IPS DF 6.9 (cell line): ENCODE results near the gene HIC2.
"Not testable (repeated sequence)": the region's sequence is repeated elsewhere in the genome, so short reads cannot be mapped to it uniquely, and the experiment has no call there.

Experiments
- DNase-seq: peaks from one replicate; pipeline ENCODE4 v3.0.0-alpha.2; 2013; ENCODE audit warnings: low read depth, low spot score
- H3K27ac ChIP-seq: one replicate; pipeline ENCODE4 v1.5.1; 2013; ENCODE audit warnings: low read length, control low read depth
- H3K27me3 ChIP-seq: 2 replicates; pipeline ENCODE4 v1.6.1; 2013; ENCODE audit warnings: mild to moderate bottlenecking, low read length; ENCODE audit not compliant: control insufficient read depth, insufficient read depth
- H3K36me3 ChIP-seq: 2 replicates; pipeline ENCODE4 v1.6.1; 2013; ENCODE audit warnings: low read length; ENCODE audit not compliant: control insufficient read depth, insufficient read depth
- H3K4me1 ChIP-seq: 2 replicates; pipeline ENCODE4 v1.6.1; 2013; ENCODE audit warnings: low read length; ENCODE audit not compliant: control insufficient read depth, insufficient read depth
- H3K4me3 ChIP-seq: 2 replicates; pipeline ENCODE4 v1.5.1; 2013; ENCODE audit warnings: mild to moderate bottlenecking, low read length
- H3K9me3 ChIP-seq: 2 replicates; pipeline ENCODE4 v1.6.1; 2013; ENCODE audit warnings: low read length, inconsistent platforms; ENCODE audit not compliant: control insufficient read depth, insufficient read depth
- WGBS: extraction: QIAGEN DNeasy Blood & Tissue Kit; methylation state at CpG from one replicate; pipeline ENCODE4 v1.1.7; 2013; ENCODE audit warnings: mixed read lengths, missing lambda C conversion rate; ENCODE audit not compliant: insufficient read length, insufficient coverage; 5-methylcytosine and 5-hydroxymethylcytosine counted together

Gene HIC2, protein sequence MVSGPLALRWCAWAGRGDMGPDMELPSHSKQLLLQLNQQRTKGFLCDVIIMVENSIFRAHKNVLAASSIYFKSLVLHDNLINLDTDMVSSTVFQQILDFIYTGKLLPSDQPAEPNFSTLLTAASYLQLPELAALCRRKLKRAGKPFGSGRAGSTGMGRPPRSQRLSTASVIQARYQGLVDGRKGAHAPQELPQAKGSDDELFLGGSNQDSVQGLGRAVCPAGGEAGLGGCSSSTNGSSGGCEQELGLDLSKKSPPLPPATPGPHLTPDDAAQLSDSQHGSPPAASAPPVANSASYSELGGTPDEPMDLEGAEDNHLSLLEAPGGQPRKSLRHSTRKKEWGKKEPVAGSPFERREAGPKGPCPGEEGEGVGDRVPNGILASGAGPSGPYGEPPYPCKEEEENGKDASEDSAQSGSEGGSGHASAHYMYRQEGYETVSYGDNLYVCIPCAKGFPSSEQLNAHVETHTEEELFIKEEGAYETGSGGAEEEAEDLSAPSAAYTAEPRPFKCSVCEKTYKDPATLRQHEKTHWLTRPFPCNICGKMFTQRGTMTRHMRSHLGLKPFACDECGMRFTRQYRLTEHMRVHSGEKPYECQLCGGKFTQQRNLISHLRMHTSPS

DNA sequence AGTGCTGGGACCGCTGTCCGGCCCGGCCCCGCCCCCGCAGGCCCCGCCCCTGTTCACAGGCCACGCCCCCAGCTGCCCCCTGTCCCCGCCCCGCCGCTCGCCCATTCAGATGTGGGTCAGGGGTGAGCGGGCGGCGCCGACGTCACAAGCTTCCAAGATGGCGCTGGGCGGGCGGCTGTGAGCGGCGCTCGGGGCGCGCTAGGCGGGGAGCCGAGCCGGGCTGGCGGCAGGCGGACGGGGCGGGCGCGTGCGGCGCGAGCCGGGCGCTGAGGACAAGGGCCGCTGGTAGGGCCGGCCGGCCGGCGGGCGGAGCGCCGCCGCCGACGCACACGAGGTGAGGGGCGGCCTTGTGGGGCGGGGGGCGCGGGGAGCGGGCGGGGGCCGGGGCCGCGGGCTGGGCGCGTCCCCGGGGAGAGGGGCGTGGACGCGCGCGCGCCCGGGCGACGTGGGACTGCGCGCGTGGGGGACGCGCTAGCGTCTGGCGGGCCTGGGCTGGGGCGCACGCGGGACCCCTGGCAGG lies at the start of gene HIC2:
HIC2 (plus strand) TSS at position 145 of the 520 bp plus-strand sequence. CDS start 25,461 bp downstream, outside the sequence.
- not testable (repeated sequence) for DNase-seq, H3K4me3 ChIP-seq, H3K9me3 ChIP-seq, H3K27ac ChIP-seq, H3K4me1 ChIP-seq, H3K36me3 ChIP-seq, H3K27me3 ChIP-seq
- no CpG with 5 or more reads among the region's 81 CpGs for WGBS

- not testable (repeated sequence) for H3K4me3 ChIP-seq, H3K4me1 ChIP-seq, H3K9me3 ChIP-seq, H3K27me3 ChIP-seq, H3K36me3 ChIP-seq, DNase-seq, H3K27ac ChIP-seq
- WGBS, result no CpG with 5 or more reads among the region's 12 CpGs
Observed at GRCh38 chr22:21368603-21369310, 48.4 kb upstream of the HIC2 start.

DNA sequence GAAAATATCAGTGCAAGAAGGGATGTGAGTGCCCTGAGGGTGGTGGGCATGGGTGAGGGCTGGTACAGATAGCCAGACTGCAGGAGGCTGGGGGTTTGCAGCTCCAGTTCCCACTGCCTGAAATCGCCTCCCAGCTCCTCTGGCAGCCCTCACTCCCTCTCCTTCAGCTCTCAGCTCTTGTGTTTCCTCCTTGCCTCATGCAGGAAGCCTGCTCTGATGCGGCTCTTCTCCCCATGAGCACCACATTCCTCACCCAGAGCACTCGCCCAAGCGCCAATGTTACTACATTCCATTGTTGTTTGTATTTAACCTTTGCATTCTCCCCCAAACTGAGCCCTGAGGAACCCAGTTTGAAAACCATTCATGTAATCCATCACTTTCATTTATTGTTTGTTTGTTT lies 41.3 kb upstream of the HIC2 start:
- not testable (repeated sequence) for DNase-seq, H3K4me3 ChIP-seq, H3K9me3 ChIP-seq, H3K36me3 ChIP-seq, H3K4me1 ChIP-seq, H3K27ac ChIP-seq, H3K27me3 ChIP-seq
- no CpG with 5 or more reads among the region's 4 CpGs for WGBS

DNA sequence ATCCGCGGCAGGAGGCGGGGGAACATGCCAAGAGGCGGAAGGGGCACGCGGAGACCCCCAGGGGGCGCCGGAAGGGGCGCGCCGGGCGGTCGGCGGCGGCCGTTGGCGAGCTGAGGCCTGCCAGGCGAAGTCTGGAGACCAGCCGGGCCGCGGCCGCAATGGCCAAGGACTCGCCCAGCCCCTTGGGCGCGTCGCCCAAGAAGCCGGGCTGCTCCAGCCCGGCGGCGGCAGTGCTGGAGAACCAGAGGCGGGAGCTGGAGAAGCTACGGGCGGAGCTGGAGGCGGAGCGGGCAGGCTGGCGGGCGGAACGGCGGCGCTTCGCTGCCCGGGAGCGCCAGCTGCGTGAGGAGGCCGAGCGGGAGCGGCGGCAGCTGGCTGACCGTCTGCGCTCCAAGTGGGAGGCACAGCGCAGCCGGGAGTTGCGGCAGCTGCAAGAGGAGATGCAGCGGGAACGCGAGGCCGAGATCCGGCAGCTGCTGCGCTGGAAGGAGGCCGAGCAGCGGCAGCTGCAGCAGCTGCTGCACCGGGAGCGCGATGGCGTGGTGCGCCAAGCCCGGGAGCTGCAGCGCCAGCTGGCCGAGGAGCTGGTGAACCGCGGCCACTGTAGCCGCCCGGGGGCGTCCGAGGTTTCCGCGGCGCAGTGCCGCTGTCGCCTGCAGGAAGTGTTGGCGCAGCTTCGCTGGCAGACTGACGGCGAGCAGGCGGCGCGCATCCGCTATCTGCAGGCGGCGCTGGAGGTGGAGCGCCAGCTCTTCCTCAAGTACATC lies 33.3 kb upstream of the HIC2 start, which contains the start of gene RIMBP3B:
RIMBP3B (plus strand) TSS at position 51 of the 767 bp plus-strand sequence; CDS start at position 159, 108 bp downstream.
- H3K27ac ChIP-seq, result not testable (repeated sequence)

DNA sequence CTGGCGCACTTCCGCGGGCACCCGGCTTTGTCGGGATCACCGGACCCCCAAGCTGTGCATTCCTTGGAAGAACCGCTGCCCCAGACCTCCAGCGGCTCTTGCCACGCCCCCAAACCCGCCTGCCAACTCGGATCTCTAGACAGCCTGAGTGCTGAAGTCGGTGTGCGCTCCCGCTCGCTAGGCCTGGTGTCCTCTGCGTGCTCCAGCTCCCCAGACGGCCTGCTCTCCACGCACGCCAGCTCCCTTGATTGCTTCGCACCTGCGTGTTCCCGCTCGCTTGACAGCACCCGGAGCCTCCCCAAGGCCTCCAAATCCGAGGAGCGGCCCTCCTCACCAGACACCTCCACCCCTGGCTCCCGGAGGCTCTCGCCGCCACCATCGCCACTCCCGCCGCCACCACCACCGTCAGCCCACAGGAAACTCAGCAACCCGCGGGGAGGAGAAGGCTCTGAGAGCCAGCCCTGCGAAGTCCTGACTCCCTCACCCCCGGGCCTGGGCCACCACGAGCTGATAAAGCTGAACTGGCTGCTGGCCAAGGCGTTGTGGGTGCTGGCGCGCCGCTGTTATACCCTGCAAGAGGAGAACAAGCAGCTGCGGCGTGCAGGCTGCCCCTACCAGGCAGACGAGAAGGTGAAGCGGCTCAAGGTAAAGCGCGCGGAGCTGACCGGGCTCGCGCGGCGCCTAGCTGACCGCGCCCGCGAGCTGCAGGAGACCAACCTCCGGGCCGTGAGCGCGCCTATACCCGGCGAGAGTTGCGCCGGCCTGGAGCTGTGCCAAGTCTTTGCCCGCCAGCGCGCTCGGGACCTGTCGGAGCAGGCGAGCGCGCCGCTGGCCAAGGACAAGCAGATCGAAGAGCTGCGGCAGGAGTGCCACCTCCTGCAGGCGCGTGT lies 32.5 kb upstream of the HIC2 start:
- H3K4me3 ChIP-seq, H3K4me1 ChIP-seq, H3K36me3 ChIP-seq, H3K27ac ChIP-seq, DNase-seq, H3K9me3 ChIP-seq, H3K27me3 ChIP-seq: not testable (repeated sequence)
- no CpG with 5 or more reads among the region's 79 CpGs for WGBS

More for the DNA sequence above, 33.3 kb upstream of the HIC2 start, which contains the start of gene RIMBP3B:
- H3K4me1 ChIP-seq, DNase-seq, H3K36me3 ChIP-seq, H3K4me3 ChIP-seq, H3K9me3 ChIP-seq, H3K27me3 ChIP-seq: not testable (repeated sequence)
- WGBS, result no CpG with 5 or more reads among the region's 91 CpGs

DNA sequence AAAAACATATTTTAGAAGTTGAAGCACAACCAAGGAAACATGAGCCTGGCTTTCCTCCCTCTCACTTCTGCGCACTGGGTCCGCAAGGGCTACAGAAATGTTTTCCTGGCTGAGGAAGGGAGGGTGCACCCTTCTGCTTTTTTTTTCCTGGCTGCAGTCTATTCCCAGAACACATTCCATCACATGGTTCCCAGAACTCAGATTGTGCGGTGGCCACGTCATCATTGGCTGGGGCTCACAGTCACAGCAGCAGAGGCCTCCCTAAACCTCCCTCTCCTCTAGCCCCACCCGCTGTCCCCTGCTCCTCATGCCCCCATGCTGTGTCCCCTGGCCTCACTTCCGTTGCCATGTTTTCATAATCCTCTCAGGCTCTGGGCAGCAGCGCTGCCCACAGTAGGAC lies 27.7 kb upstream of the HIC2 start:
- H3K27ac ChIP-seq, H3K4me3 ChIP-seq, H3K36me3 ChIP-seq, H3K9me3 ChIP-seq, H3K27me3 ChIP-seq, DNase-seq, H3K4me1 ChIP-seq: not testable (repeated sequence)
- WGBS, result no CpG with 5 or more reads among the region's 7 CpGs

GRCh38 chr22:21390013-21390412 lies 27.2 kb upstream of the HIC2 start:
- H3K4me3 ChIP-seq, H3K9me3 ChIP-seq, H3K4me1 ChIP-seq, H3K27me3 ChIP-seq, DNase-seq, H3K36me3 ChIP-seq, H3K27ac ChIP-seq: not testable (repeated sequence)
- no CpG with 5 or more reads among the region's 9 CpGs for WGBS

GRCh38 chr22:21394613-21395012 lies 22.6 kb upstream of the HIC2 start:
- H3K27ac ChIP-seq, DNase-seq, H3K9me3 ChIP-seq, H3K4me1 ChIP-seq, H3K36me3 ChIP-seq, H3K27me3 ChIP-seq, H3K4me3 ChIP-seq: not testable (repeated sequence)
- WGBS, result no CpG with 5 or more reads among the region's 7 CpGs

GRCh38 chr22:21401197-21401969 lies 15.8 kb upstream of the HIC2 start:
- not testable (repeated sequence) for H3K27me3 ChIP-seq, H3K36me3 ChIP-seq, H3K9me3 ChIP-seq, H3K27ac ChIP-seq, H3K4me3 ChIP-seq, H3K4me1 ChIP-seq, DNase-seq
- no CpG with 5 or more reads among the region's 21 CpGs for WGBS
